Cardiac atrium fibroblast (primary cell): ENCODE data around the gene ATP6V1B1. TPM values are rescaled to one million over a fixed set of nuclear protein-coding genes. Genes with fewer than 3 reads are reported as not detected.

ENCODE experiments used
- total RNA-seq: library from RNA; depleted of rRNA; stranded (reverse); fragments of >200 nt; gene quantifications from 2 replicates; pipeline ENCODE4 v1.2.3, GENCODE V29; 2015

The ATP6V1B1 gene
- total RNA-seq, result 1.1 and 2.2 TPM in 2 replicates

DNA sequence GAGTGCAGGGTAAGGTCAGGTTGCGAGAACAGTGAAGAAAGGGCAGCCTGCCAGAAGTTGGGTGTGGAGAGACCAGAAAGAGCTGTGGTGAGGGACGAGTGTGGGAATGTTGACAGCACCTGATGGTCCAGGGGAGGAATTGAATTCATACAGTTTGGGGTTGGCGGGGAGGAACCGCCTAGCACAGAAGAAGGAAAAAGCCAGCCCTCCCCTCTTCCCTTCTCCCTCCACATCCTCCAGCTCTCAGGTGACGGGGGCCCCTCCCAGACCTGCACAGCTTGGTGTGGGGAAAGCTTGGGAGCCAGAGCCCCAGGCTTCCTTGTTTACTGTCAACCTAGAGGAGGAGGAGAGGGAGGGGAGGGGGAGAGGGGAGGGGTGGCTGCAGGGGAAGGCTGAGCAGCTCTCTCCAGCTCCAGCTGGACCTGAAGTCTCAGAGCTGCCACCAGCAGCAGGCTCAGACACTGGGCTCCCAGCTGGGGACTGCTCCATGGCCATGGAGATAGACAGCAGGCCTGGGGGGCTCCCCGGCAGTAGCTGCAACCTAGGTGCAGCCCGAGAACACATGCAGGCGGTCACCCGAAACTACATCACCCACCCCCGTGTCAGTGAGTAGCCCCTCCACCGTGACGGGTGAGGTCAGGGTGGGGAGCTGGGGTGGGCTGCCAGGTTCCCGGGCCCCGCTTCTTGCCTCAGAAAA, at the start of gene ATP6V1B1:
TSS of gene ATP6V1B1 (plus strand) at position 433 of the 697 bp plus-strand sequence. CDS start at position 488, 55 bp downstream.

DNA sequence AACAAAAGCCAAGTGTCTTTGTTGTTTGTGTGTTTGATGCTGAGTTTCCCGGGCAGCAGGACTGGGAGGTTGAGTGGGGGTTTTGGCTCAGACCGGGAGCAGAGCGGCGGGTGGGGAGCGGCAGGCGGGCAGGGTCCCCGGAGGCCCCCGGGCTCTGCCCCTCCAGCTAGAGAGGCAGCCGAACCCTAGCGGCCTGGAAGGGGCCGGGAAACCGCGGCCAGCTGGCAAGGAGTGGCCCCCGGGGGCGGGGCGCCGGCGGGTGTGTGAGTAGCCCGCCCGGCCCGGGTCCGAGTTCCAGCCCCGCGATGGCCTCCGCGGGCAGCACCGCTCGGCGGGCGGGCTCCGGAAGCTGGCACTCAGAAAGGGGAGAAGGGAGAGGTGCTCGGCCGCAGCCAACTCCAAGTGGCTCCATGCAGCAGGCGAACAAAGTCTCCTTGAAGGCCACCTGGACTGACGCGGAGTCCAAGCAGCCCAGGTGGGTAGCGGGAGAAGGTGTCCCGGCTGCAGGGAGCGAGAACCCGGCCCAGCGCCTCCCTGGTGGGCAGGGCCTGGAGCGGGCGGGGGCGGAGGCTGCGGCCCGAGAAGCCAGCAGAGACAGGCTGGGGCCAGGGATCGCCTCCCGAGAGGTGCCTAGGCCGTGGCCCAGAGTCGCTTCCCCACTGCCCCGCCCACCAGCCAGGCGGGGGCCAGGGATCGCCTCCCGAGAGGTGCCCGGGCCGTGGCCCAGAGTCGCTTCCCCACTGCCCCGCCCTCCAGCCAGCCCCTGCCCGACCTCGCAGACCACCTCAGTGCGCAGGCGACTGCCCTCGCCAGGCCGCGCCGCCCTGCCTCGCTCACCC, 42.9 kb downstream of the ATP6V1B1 start, which contains the start of gene ANKRD53:
TSS of gene ANKRD53 (plus strand) at position 290 of the 839 bp plus-strand sequence. CDS start at position 306, 16 bp downstream.

GRCh38 chr2:70994699-70995425, 59.2 kb downstream of the ATP6V1B1 start, which contains the start of gene TEX261:
TEX261 (minus strand) TSS chr2:70994873; CDS start chr2:70994757, 116 bp downstream.

Other genes starting within 250 kb of the ATP6V1B1 start
- not detected in 2 replicates for gene ADD2, start 167.7 kb upstream of the ATP6V1B1 start, total RNA-seq
- gene FIGLA, start 145.3 kb upstream of the ATP6V1B1 start, total RNA-seq, result not detected in 2 replicates
- gene CLEC4F, start 115.3 kb upstream of the ATP6V1B1 start, total RNA-seq, result not detected in 2 replicates
- gene CD207, start 100.1 kb upstream of the ATP6V1B1 start, total RNA-seq, result not detected in 2 replicates
- gene VAX2, start 35.3 kb upstream of the ATP6V1B1 start, total RNA-seq, result 0.72 and 2.4 TPM in 2 replicates
- gene ANKRD53, start 42.7 kb downstream of the ATP6V1B1 start, total RNA-seq, result under 0.01 TPM in 2 replicates
- 34.3 and 46.4 TPM in 2 replicates for gene TEX261, start 59.0 kb downstream of the ATP6V1B1 start, total RNA-seq
- gene NAGK, start 132.7 kb downstream of the ATP6V1B1 start, total RNA-seq, result 88.6 and 92.8 TPM in 2 replicates
- 12.8 and 17.3 TPM in 2 replicates for gene MCEE, start 194.3 kb downstream of the ATP6V1B1 start, total RNA-seq
- 12.3 and 20.1 TPM in 2 replicates for gene MPHOSPH10, start 194.7 kb downstream of the ATP6V1B1 start, total RNA-seq